GM10266 (cell line): ENCODE measurements around the gene TPK1.

Experiments
- DNase-seq: peaks from one replicate; pipeline ENCODE4 v3.0.0; 2012; ENCODE audit errors: extremely low spot score
- TF ChIP-seq, protein P1 (sequence below): IDR thresholded peaks from 2 replicates; pipeline ENCODE4 v1.5.1; 2012; ENCODE audit warnings: mild to moderate bottlenecking, low read depth; ENCODE audit not compliant: control insufficient read depth, insufficient read depth; ENCODE audit errors: missing control alignments

Gene TPK1

GRCh38 chr7:144691240-144691639 is 144.6 kb downstream of the TPK1 start:
- TF ChIP-seq, protein P1, sequence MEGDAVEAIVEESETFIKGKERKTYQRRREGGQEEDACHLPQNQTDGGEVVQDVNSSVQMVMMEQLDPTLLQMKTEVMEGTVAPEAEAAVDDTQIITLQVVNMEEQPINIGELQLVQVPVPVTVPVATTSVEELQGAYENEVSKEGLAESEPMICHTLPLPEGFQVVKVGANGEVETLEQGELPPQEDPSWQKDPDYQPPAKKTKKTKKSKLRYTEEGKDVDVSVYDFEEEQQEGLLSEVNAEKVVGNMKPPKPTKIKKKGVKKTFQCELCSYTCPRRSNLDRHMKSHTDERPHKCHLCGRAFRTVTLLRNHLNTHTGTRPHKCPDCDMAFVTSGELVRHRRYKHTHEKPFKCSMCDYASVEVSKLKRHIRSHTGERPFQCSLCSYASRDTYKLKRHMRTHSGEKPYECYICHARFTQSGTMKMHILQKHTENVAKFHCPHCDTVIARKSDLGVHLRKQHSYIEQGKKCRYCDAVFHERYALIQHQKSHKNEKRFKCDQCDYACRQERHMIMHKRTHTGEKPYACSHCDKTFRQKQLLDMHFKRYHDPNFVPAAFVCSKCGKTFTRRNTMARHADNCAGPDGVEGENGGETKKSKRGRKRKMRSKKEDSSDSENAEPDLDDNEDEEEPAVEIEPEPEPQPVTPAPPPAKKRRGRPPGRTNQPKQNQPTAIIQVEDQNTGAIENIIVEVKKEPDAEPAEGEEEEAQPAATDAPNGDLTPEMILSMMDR, result no peak

DNA sequence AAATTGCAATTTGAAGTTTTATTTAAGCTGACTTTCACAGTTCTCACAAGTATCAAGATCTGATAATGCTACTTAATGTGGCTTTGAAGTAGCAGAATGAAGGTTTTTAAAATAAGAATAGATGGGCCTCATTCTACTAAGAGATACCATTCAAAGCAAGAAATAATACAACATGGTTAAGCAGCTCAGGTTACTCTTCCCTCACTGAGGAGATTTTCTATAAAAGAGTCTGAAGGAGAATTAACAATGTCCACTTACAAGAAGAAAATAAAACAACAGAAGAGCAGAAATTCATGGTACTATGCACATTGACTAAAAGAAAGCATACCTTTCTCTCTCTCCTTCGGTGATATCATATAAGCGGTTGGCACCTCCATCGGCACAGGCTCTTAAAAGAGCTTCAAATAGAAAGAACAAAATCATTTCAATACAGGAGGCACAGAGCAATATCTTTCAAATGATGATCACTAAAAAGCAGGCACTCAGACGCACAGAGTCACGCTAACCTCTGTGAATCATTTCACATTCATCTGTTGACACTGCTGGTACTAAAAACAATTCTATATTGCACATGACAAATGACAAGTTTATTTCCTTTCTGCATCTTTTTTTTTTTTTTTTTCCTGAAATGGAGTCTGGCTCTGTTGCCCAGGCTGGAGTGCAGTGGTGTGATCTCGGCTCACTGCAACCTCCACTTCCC is 153.1 kb downstream of the TPK1 start:
- TF ChIP-seq, protein P1, result no peak
- no peak for DNase-seq

More at GRCh38 chr7:144691240-144691639, 144.6 kb downstream of the TPK1 start:
- DNase-seq, result no peak

- no peak for DNase-seq
- TF ChIP-seq, protein P1, result no peak
Observed at GRCh38 chr7:144676492-144676891, 159.4 kb downstream of the TPK1 start.

DNA sequence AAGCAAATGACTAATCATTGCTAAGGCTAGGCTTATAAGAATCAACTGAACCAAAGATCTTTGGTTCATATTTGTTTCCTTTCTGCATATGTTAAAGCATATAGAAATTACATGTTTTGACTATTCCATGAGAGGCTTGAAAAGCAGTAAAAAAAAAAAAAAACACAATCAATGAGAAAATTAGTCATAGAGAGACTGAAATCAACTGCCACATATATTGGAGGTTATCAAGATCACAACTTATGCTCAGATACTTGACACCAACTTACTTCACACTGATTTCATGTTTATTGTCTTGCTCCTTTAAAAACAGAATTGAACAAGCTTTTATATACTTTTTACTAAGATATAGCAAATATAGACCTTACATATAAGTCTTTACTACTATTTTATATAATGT is 161.3 kb downstream of the TPK1 start:
- TF ChIP-seq, protein P1, result no peak
- no peak for DNase-seq

DNA sequence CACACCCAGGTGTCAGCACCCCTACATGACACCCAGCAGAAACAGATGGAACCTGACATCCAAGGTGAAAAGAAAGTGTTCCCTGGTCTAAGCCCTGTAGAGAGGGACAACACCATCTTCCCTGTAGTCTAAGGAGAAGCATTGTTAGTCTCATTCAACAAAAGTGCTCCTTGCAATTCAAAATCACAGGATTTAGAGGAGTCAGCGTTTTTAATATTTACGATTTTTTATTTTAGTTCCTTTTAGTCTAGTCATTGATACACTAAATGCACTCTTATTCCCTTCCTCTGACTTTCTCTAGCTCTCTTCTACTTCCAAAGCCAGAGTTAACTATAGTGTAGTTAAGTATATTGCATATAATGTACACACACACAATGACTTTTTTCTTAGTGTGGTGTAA is 163.0 kb downstream of the TPK1 start:
- TF ChIP-seq, protein P1, result no peak
- no peak for DNase-seq

- TF ChIP-seq, protein P1, result no peak
- no peak for DNase-seq
Observed at GRCh38 chr7:144671429-144671828, 164.4 kb downstream of the TPK1 start.

DNA sequence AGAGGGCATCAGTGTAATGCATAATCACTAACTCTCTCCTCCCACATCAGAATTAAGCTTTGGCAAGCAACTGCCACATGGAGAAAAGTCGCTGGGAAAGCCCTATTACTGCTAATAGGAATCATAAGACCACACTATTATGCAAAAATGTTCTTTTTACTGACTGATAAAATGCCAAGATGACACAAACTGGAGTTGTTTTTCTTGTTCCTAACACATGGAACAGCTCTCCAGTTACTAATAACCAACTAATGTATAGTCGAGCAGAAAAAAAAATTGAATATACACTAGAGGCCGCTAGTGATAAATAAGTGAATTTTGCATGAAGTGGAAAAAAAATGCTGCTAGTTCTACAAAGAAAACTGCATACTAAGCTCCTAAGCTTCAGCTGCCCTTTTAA is 165.6 kb downstream of the TPK1 start:
- no peak for DNase-seq
- TF ChIP-seq, protein P1, result peak; percentile 13
